H1 (cell line): ENCODE results near the gene IRF8.

Experiments used
- ATF2 ChIP-seq: IDR thresholded peaks from 2 replicates; pipeline ENCODE4 v1.6.1; 2012; ENCODE audit warnings: low read length, inconsistent platforms
- BRCA1 ChIP-seq: IDR thresholded peaks from 2 replicates; pipeline ENCODE4 v1.6.1; 2012; ENCODE audit warnings: low read depth, low read length, improper control_type of control experiment
- CTCF ChIP-seq, 3 experiments: IDR thresholded peaks; 1 replicate in 2 of 3; 2 replicates in 1 of 3; pipeline versions ENCODE4 v1.5.1 to v1.6.1; 2011; ENCODE audit warnings: low read length in 3 of 3, mild to moderate bottlenecking in 3 of 3, inconsistent platforms in 2 of 3, low read depth in 1 of 3, moderate library complexity in 1 of 3; ENCODE audit not compliant: insufficient read depth in 1 of 3; ENCODE audit errors: control extremely low read depth in 1 of 3
- E2F6 ChIP-seq: IDR thresholded peaks from 2 replicates; pipeline ENCODE4 v1.6.1; 2012; ENCODE audit warnings: inconsistent platforms
- EP300 ChIP-seq, 2 experiments: IDR thresholded peaks; 1 replicate in 1 of 2; 2 replicates in 1 of 2; pipeline ENCODE4 v1.6.1; 2011 to 2012; ENCODE audit warnings: low read depth in 2 of 2, low read length in 2 of 2, mild to moderate bottlenecking in 2 of 2, borderline replicate concordance in 1 of 2, inconsistent platforms in 1 of 2, moderate library complexity in 1 of 2
- JUN ChIP-seq: IDR thresholded peaks from 2 replicates; pipeline ENCODE4 v1.6.1; 2011; ENCODE audit warnings: low read depth, mild to moderate bottlenecking, improper control_type of control experiment, low read length
- POLR2AphosphoS5 ChIP-seq: IDR thresholded peaks from 2 replicates; pipeline ENCODE4 v1.6.1; 2011; ENCODE audit warnings: low read depth, low read length
- RFX5 ChIP-seq: IDR thresholded peaks from 2 replicates; pipeline ENCODE4 v1.6.1; 2011; ENCODE audit warnings: low read depth, low read length, improper control_type of control experiment, borderline replicate concordance
- SIN3A ChIP-seq, 2 experiments: IDR thresholded peaks in 1 of 2; conservative IDR thresholded peaks in 1 of 2; 2 replicates each; pipeline ENCODE4 v1.6.1; 2011 to 2012; ENCODE audit warnings: low read length in 2 of 2, improper control_type of control experiment in 1 of 2, low read depth in 1 of 2, mild to moderate bottlenecking in 1 of 2
- SP1 ChIP-seq: IDR thresholded peaks from 2 replicates; pipeline ENCODE4 v1.6.1; 2011; ENCODE audit warnings: low read depth, low read length
- SUZ12 ChIP-seq: fragments of 200-600 bp; sonication (generic); IDR thresholded peaks from 2 replicates; pipeline ENCODE4 v1.6.1; 2012; ENCODE audit warnings: mild to moderate bottlenecking, inconsistent platforms, low read length, moderate library complexity, mixed read lengths
- USF2 ChIP-seq: IDR thresholded peaks from 2 replicates; pipeline ENCODE4 v1.6.1; 2011; ENCODE audit warnings: low read length, improper control_type of control experiment

GRCh38 chr16:85868495-85868894, 30.5 kb upstream of the IRF8 start:
- TF ChIP-seq SIN3A (conservative IDR thresholded peaks at IDR 0.05 in 1 of 2, IDR thresholded peaks at IDR 0.05 in 1 of 2; ENCODE audit: low read depth in 1 of 2, low read length in 2 of 2) (no peak), SUZ12 (no peak), CTCF (IDR thresholded peaks at IDR 0.05; ENCODE audit: control extremely low read depth in 1 of 3, insufficient read depth in 1 of 3, low read depth in 1 of 3, low read length in 3 of 3) (no peak), EP300 (IDR thresholded peaks at IDR 0.05; ENCODE audit: borderline replicate concordance in 1 of 2, low read depth in 2 of 2, low read length in 2 of 2) (no peak), BRCA1 (no peak), ATF2 (no peak), USF2 (no peak), E2F6 (no peak), SP1 (no peak), JUN (no peak), POLR2AphosphoS5 (no peak), RFX5 (no peak)
